Jurkat, Clone E6-1 (cell line): Measurements from ENCODE around the gene SLC10A3.
A peak's percentile ranks its signal among the peaks of the same experiment; 100 is the strongest.

Experiments
- DNase-seq: peaks from one replicate; pipeline ENCODE4 v3.0.0-alpha.2; 2011; ENCODE audit warnings: low read depth, low spot score
- H3K4me3 ChIP-seq: 2 replicates; pipeline ENCODE4 v1.5.1; 2011; ENCODE audit warnings: mild to moderate bottlenecking, low read length, control low read depth, moderate library complexity

SLC10A3 gene

GRCh38 chrX:154486052-154486395 lies 4.4 kb downstream of the SLC10A3 start:
- H3K4me3 ChIP-seq: peak overlapping the region; percentile 66
- DNase-seq: no peak

GRCh38 chrX:154485150-154486051 lies 5.0 kb downstream of the SLC10A3 start:
- peak overlapping the region; percentile 66 for H3K4me3 ChIP-seq
- DNase-seq: no peak

GRCh38 chrX:154484255-154485149 lies 5.9 kb downstream of the SLC10A3 start:
- H3K4me3 ChIP-seq: no peak overlapping the region
- DNase-seq: no peak

GRCh38 chrX:154483325-154483724 lies 7.1 kb downstream of the SLC10A3 start:
- H3K4me3 ChIP-seq: no peak overlapping the region
- DNase-seq: no peak

GRCh38 chrX:154482786-154483185 lies 7.6 kb downstream of the SLC10A3 start:
- no peak overlapping the region for H3K4me3 ChIP-seq
- DNase-seq: no peak

- no peak overlapping the region for H3K4me3 ChIP-seq
These were observed 8.4 kb downstream of the SLC10A3 start for GRCh38 chrX:154481911-154482601.

GRCh38 chrX:154481195-154481594 lies 9.2 kb downstream of the SLC10A3 start:
- DNase-seq: no peak
- H3K4me3 ChIP-seq: no peak overlapping the region

More at GRCh38 chrX:154481911-154482601, 8.4 kb downstream of the SLC10A3 start:
- no peak for DNase-seq

GRCh38 chrX:154478728-154479622 lies 11.5 kb downstream of the SLC10A3 start, which contains the start of gene LAGE3:
LAGE3 (minus strand) TSS chrX:154479281; CDS start chrX:154478915, 366 bp downstream.
- peak within 1 kb of the TSS; percentile 68 for H3K4me3 ChIP-seq
- DNase-seq: peak; percentile 82

- no peak for DNase-seq
- H3K4me3 ChIP-seq: peak overlapping the region; percentile 68
These were observed 12.4 kb downstream of the SLC10A3 start for GRCh38 chrX:154477891-154478477.

- no peak overlapping the region for H3K4me3 ChIP-seq
- no peak for DNase-seq
These were observed 13.6 kb downstream of the SLC10A3 start for GRCh38 chrX:154476821-154477220.

- H3K4me3 ChIP-seq: no peak overlapping the region
- no peak for DNase-seq
These were observed 16.7 kb downstream of the SLC10A3 start for GRCh38 chrX:154473683-154474082.

GRCh38 chrX:154472685-154473632 lies 17.5 kb downstream of the SLC10A3 start:
- H3K4me3 ChIP-seq: no peak overlapping the region
- no peak for DNase-seq

- no peak for DNase-seq
- no peak overlapping the region for H3K4me3 ChIP-seq
These were observed 18.4 kb downstream of the SLC10A3 start for GRCh38 chrX:154471839-154472684.

- H3K4me3 ChIP-seq: no peak overlapping the region
- no peak for DNase-seq
These were observed 19.4 kb downstream of the SLC10A3 start for GRCh38 chrX:154470914-154471568.

GRCh38 chrX:154470434-154470833 lies 20.0 kb downstream of the SLC10A3 start:
- H3K4me3 ChIP-seq: no peak overlapping the region
- DNase-seq: no peak

- H3K4me3 ChIP-seq: no peak overlapping the region
- DNase-seq: no peak
These were observed 20.5 kb downstream of the SLC10A3 start for GRCh38 chrX:154469880-154470279.
